ENCODE data around the gene SOS2.
A peak's percentile ranks its signal among the peaks of the same experiment; 100 is the strongest.

Gene SOS2

GRCh38 chr14:50237427-50237826 lies 6.0 kb upstream of the SOS2 start:
- Histone ChIP-seq H3K36me3 (replicated peaks) (no peaks in the 10 kb centered on the region), H3K4me3 (no peak overlapping the region), H3K27me3 (ENCODE audit: low read depth) (no peaks in the 10 kb centered on the region), H3K9me3 (peaks cover 2% of the 10 kb centered on the region), H3K4me1 (peaks cover 2% of the 10 kb centered on the region; the same call in 1 of the 2 replicates)
- DNase-seq (ENCODE audit: low spot score in 2 of 2) = no peak
- in situ Hi-C loops (cut with MboI; ENCODE audit: low sequenced_read_pairs) = no loop called here

GRCh38 chr14:50233951-50234250 lies 2.5 kb upstream of the SOS2 start:
- DNase-seq (ENCODE audit: low spot score in 2 of 2) = no peak
- in situ Hi-C loops (cut with MboI; ENCODE audit: low sequenced_read_pairs) = no loop called here
- Histone ChIP-seq H3K36me3 (replicated peaks) (no peaks in the 10 kb centered on the region), H3K27me3 (ENCODE audit: low read depth) (no peaks in the 10 kb centered on the region), H3K4me1 (peaks cover 9% of the 10 kb centered on the region), H3K4me3 (no peak overlapping the region), H3K9me3 (peaks cover 2% of the 10 kb centered on the region)

- no peak for DNase-seq (ENCODE audit: low spot score in 2 of 2)
- Histone ChIP-seq H3K36me3 (replicated peaks) (no peaks in the 10 kb centered on the region), H3K4me3 (no peak overlapping the region), H3K4me1 (peaks cover 9% of the 10 kb centered on the region), H3K9me3 (peaks cover 2% of the 10 kb centered on the region), H3K27me3 (ENCODE audit: low read depth) (no peaks in the 10 kb centered on the region)
- in situ Hi-C loops (cut with MboI; ENCODE audit: low sequenced_read_pairs) = no loop called here
These were observed 2.0 kb upstream of the SOS2 start for GRCh38 chr14:50233166-50233950.

- Histone ChIP-seq H3K4me3 (peak overlapping the region; percentile 63), H3K9me3 (peaks cover 2% of the 10 kb centered on the region), H3K36me3 (replicated peaks) (no peaks in the 10 kb centered on the region), H3K4me1 (peaks cover 9% of the 10 kb centered on the region), H3K27me3 (ENCODE audit: low read depth) (no peaks in the 10 kb centered on the region)
- no peak for DNase-seq (ENCODE audit: low spot score in 2 of 2)
- in situ Hi-C loops (cut with MboI; ENCODE audit: low sequenced_read_pairs) = no loop called here
These were observed 881 bp upstream of the SOS2 start for GRCh38 chr14:50232276-50232642.

GRCh38 chr14:50230701-50231474 lies 490 bp downstream of the SOS2 start:
- no peaks in the 10 kb centered on the region for H3K27me3 ChIP-seq (ENCODE audit: low read depth)
- H3K4me1 ChIP-seq = peaks cover 14% of the 10 kb centered on the region
- peaks cover 2% of the 10 kb centered on the region for H3K9me3 ChIP-seq
- no peaks in the 10 kb centered on the region for H3K36me3 ChIP-seq (replicated peaks)
- DNase-seq (ENCODE audit: low spot score in 2 of 2) = peak; percentile 31 to 56
- in situ Hi-C loops (cut with MboI; ENCODE audit: low sequenced_read_pairs) = no loop called here
- H3K4me3 ChIP-seq = peak overlapping the region; percentile 63

GRCh38 chr14:50230401-50230700 lies 1.0 kb downstream of the SOS2 start:
- H3K9me3 ChIP-seq = no peaks in the 10 kb centered on the region; the same call in none of the 2 replicates
- H3K4me3 ChIP-seq = peak overlapping the region; percentile 63
- H3K36me3 ChIP-seq (replicated peaks) = no peaks in the 10 kb centered on the region
- in situ Hi-C loops (cut with MboI; ENCODE audit: low sequenced_read_pairs) = no loop called here
- DNase-seq (ENCODE audit: low spot score in 2 of 2) = no peak
- peaks cover 18% of the 10 kb centered on the region for H3K4me1 ChIP-seq
- no peaks in the 10 kb centered on the region for H3K27me3 ChIP-seq (ENCODE audit: low read depth)

- no peaks in the 10 kb centered on the region for H3K36me3 ChIP-seq (replicated peaks)
- no peaks in the 10 kb centered on the region; the same call in 1 of the 2 replicates for H3K9me3 ChIP-seq
- DNase-seq (ENCODE audit: low spot score in 2 of 2) = no peak
- in situ Hi-C loops (cut with MboI; ENCODE audit: low sequenced_read_pairs) = no loop called here
- peak overlapping the region; percentile 63 for H3K4me3 ChIP-seq
- H3K4me1 ChIP-seq = peaks cover 20% of the 10 kb centered on the region
- no peaks in the 10 kb centered on the region for H3K27me3 ChIP-seq (ENCODE audit: low read depth)
These were observed 1.7 kb downstream of the SOS2 start for GRCh38 chr14:50229681-50230080.

- no peaks in the 10 kb centered on the region for H3K27me3 ChIP-seq (ENCODE audit: low read depth)
- peaks cover 20% of the 10 kb centered on the region for H3K4me1 ChIP-seq
- in situ Hi-C loops (cut with MboI; ENCODE audit: low sequenced_read_pairs) = no loop called here
- no peak overlapping the region for H3K4me3 ChIP-seq
- H3K36me3 ChIP-seq (replicated peaks) = no peaks in the 10 kb centered on the region
- no peak for DNase-seq (ENCODE audit: low spot score in 2 of 2)
- H3K9me3 ChIP-seq = no peaks in the 10 kb centered on the region; the same call in 1 of the 2 replicates
These were observed 3.1 kb downstream of the SOS2 start for GRCh38 chr14:50228313-50228712.

GRCh38 chr14:50225974-50226297 lies 5.4 kb downstream of the SOS2 start:
- H3K36me3 ChIP-seq (replicated peaks) = no peaks in the 10 kb centered on the region
- in situ Hi-C loops (cut with MboI; ENCODE audit: low sequenced_read_pairs) = no loop called here
- no peaks in the 10 kb centered on the region for H3K9me3 ChIP-seq
- H3K4me1 ChIP-seq = peaks cover 25% of the 10 kb centered on the region
- H3K4me3 ChIP-seq = no peak overlapping the region
- H3K27me3 ChIP-seq (ENCODE audit: low read depth) = no peaks in the 10 kb centered on the region
- DNase-seq (ENCODE audit: low spot score in 2 of 2) = no peak

- no peak for DNase-seq (ENCODE audit: low spot score in 2 of 2)
- in situ Hi-C loops (cut with MboI; ENCODE audit: low sequenced_read_pairs) = no loop called here
- Histone ChIP-seq H3K27me3 (ENCODE audit: low read depth) (no peaks in the 10 kb centered on the region), H3K36me3 (replicated peaks) (no peaks in the 10 kb centered on the region), H3K4me1 (peaks cover 30% of the 10 kb centered on the region), H3K4me3 (no peak overlapping the region), H3K9me3 (no peaks in the 10 kb centered on the region)
These were observed 6.1 kb downstream of the SOS2 start for GRCh38 chr14:50225067-50225973.

GRCh38 chr14:50222055-50222613 lies 9.2 kb downstream of the SOS2 start:
- Histone ChIP-seq H3K27me3 (ENCODE audit: low read depth) (no peaks in the 10 kb centered on the region), H3K36me3 (replicated peaks) (no peaks in the 10 kb centered on the region), H3K4me1 (peaks cover 27% of the 10 kb centered on the region), H3K4me3 (no peak overlapping the region), H3K9me3 (no peaks in the 10 kb centered on the region)
- in situ Hi-C loops (cut with MboI; ENCODE audit: low sequenced_read_pairs) = no loop called here
- no peak for DNase-seq (ENCODE audit: low spot score in 2 of 2)

- in situ Hi-C loops (cut with MboI; ENCODE audit: low sequenced_read_pairs) = no loop called here
- no peaks in the 10 kb centered on the region for H3K36me3 ChIP-seq (replicated peaks)
- DNase-seq (ENCODE audit: low spot score in 2 of 2) = no peak
These were observed 12.9 kb downstream of the SOS2 start for GRCh38 chr14:50218501-50218900.

GRCh38 chr14:50215416-50215815 lies 16.0 kb downstream of the SOS2 start:
- no peak for DNase-seq (ENCODE audit: low spot score in 2 of 2)
- in situ Hi-C loops (cut with MboI; ENCODE audit: low sequenced_read_pairs) = no loop called here
- H3K27me3 ChIP-seq (ENCODE audit: low read depth) = no peaks in the 10 kb centered on the region
- no peaks in the 10 kb centered on the region for H3K9me3 ChIP-seq
- peaks cover 9% of the 10 kb centered on the region for H3K4me1 ChIP-seq
- H3K4me3 ChIP-seq = no peak overlapping the region
- H3K36me3 ChIP-seq (replicated peaks) = peaks cover 5% of the 10 kb centered on the region; the same call in 1 of the 2 replicates

More at GRCh38 chr14:50218501-50218900, 12.9 kb downstream of the SOS2 start:
- Histone ChIP-seq H3K4me1 (peaks cover 23% of the 10 kb centered on the region), H3K27me3 (ENCODE audit: low read depth) (no peaks in the 10 kb centered on the region), H3K4me3 (no peak overlapping the region), H3K9me3 (no peaks in the 10 kb centered on the region)

Measured in HAP-1 (cell line).